CD14-positive monocyte (primary cell): ENCODE data around the gene SRC. TPM values are rescaled to one million over a fixed set of nuclear protein-coding genes. Genes with fewer than 3 reads are reported as not detected.
A peak's percentile ranks its signal among the peaks of the same experiment; 100 is the strongest.

Experiments
- DNase-seq, 3 donors: peaks; one replicate each; pipeline ENCODE4 v3.0.0-alpha.2; 2011 to 2022
- H2AFZ ChIP-seq: 2 replicates; pipeline ENCODE4 v1.6.0; 2012; ENCODE audit warnings: mild to moderate bottlenecking, low read depth, low read length, inconsistent platforms; ENCODE audit not compliant: insufficient read depth, poor library complexity, severe bottlenecking
- H3K27ac ChIP-seq, 2 donors: 1 replicate in 1 of 2; 2 replicates in 1 of 2; pipeline ENCODE4 v1.5.1; 2012 to 2013; ENCODE audit warnings: low read length in 2 of 2, control low read depth in 1 of 2, inconsistent platforms in 1 of 2, low read depth in 1 of 2, mild to moderate bottlenecking in 1 of 2
- H3K27me3 ChIP-seq, 2 donors: one replicate each; pipeline versions ENCODE4 v1.6.0 to v1.6.1; 2011 to 2013; ENCODE audit warnings: low read length in 2 of 2; ENCODE audit not compliant: control insufficient read depth in 2 of 2, insufficient read depth in 2 of 2
- H3K36me3 ChIP-seq, 2 donors: replicated peaks in 1 of 2; 1 replicate in 1 of 2; 2 replicates in 1 of 2; pipeline versions ENCODE4 v1.5.1 to v1.6.1; 2012 to 2013; ENCODE audit warnings: low read length in 2 of 2, control low read depth in 1 of 2, inconsistent platforms in 1 of 2, mild to moderate bottlenecking in 1 of 2; ENCODE audit not compliant: insufficient read depth in 2 of 2, control insufficient read depth in 1 of 2
- H3K4me1 ChIP-seq, 2 donors: 1 replicate in 1 of 2; 2 replicates in 1 of 2; pipeline versions ENCODE4 v1.5.1 to v1.6.1; 2012 to 2013; ENCODE audit warnings: low read length in 2 of 2, control low read depth in 1 of 2, inconsistent platforms in 1 of 2, mild to moderate bottlenecking in 1 of 2, moderate library complexity in 1 of 2; ENCODE audit not compliant: insufficient read depth in 2 of 2, control insufficient read depth in 1 of 2
- H3K4me2 ChIP-seq: replicated peaks from 2 replicates; pipeline ENCODE3; 2012; ENCODE audit warnings: low read length, moderate library complexity, mild to moderate bottlenecking; ENCODE audit not compliant: poor library complexity, severe bottlenecking; ENCODE audit errors: extremely low read depth
- H3K4me3 ChIP-seq, 3 experiments: fragments of 200-600 bp in 1 of 3; sonication (generic) in 1 of 3; replicated peaks in 1 of 3; 1 replicate in 2 of 3; 2 replicates in 1 of 3; pipeline ENCODE4 v1.5.1; 2011 to 2013; ENCODE audit warnings: low read length in 3 of 3, mild to moderate bottlenecking in 3 of 3, control low read depth in 2 of 3, low read depth in 2 of 3, inconsistent platforms in 1 of 3, moderate library complexity in 1 of 3
- H3K79me2 ChIP-seq: 2 replicates; pipeline ENCODE4 v1.6.0; 2012; ENCODE audit warnings: mild to moderate bottlenecking, control low read depth, inconsistent platforms, low read length, moderate library complexity; ENCODE audit not compliant: insufficient read depth
- H3K9ac ChIP-seq: 2 replicates; pipeline ENCODE4 v1.6.0; 2017; ENCODE audit warnings: low read length, mild to moderate bottlenecking; ENCODE audit not compliant: insufficient read depth, poor library complexity, severe bottlenecking
- H3K9me3 ChIP-seq, 2 donors: replicated peaks in 1 of 2; 1 replicate in 1 of 2; 2 replicates in 1 of 2; pipeline versions ENCODE4 v1.5.1 to v1.6.1; 2012 to 2013; ENCODE audit warnings: low read length in 2 of 2, control low read depth in 1 of 2; ENCODE audit not compliant: control insufficient read depth in 1 of 2, insufficient read depth in 1 of 2
- H4K20me1 ChIP-seq: 2 replicates; pipeline ENCODE4 v1.6.0; 2012; ENCODE audit warnings: mild to moderate bottlenecking, low read length, control low read depth, moderate library complexity; ENCODE audit not compliant: insufficient read depth
- H3K27ac Mint-ChIP-seq, 7 donors: one replicate each; pipeline ENCODE4 v1.8.0; 2020; ENCODE audit warnings: mild to moderate bottlenecking in 7 of 7, mixed read lengths in 7 of 7, moderate library complexity in 6 of 7, inconsistent platforms in 2 of 7
- H3K27me3 Mint-ChIP-seq, 3 donors: one replicate each; pipeline ENCODE4 v1.8.0; 2021 to 2022; ENCODE audit warnings: low read depth in 3 of 3, mild to moderate bottlenecking in 3 of 3, mixed read lengths in 3 of 3, moderate library complexity in 3 of 3, inconsistent platforms in 1 of 3
- H3K36me3 Mint-ChIP-seq, 2 donors: one replicate each; pipeline ENCODE4 v1.8.0; 2020; ENCODE audit warnings: mixed read lengths in 2 of 2, inconsistent platforms in 1 of 2, mild to moderate bottlenecking in 1 of 2
- H3K4me1 Mint-ChIP-seq: one replicate; pipeline ENCODE4 v1.8.0; 2020; ENCODE audit warnings: mild to moderate bottlenecking, mixed read lengths
- H3K4me3 Mint-ChIP-seq, 2 donors: one replicate each; pipeline ENCODE4 v1.8.0; 2020; ENCODE audit warnings: mild to moderate bottlenecking in 2 of 2, mixed read lengths in 2 of 2, moderate library complexity in 1 of 2
- H3K9me3 Mint-ChIP-seq, 7 donors: one replicate each; pipeline ENCODE4 v1.8.0; 2020 to 2022; ENCODE audit warnings: mixed read lengths in 7 of 7, mild to moderate bottlenecking in 6 of 7, moderate library complexity in 6 of 7, inconsistent platforms in 2 of 7
- CTCF ChIP-seq: fragments of 200-600 bp; IDR thresholded peaks from one replicate; pipeline ENCODE4 v1.8.0; 2022; ENCODE audit warnings: antibody characterized with exemption, mild to moderate bottlenecking
- WGBS: methylation state at CpG from one replicate; pipeline ENCODE4 v1.1.5; 2013; ENCODE audit warnings: missing lambda C conversion rate; ENCODE audit not compliant: insufficient coverage; 5-methylcytosine and 5-hydroxymethylcytosine counted together
- intact Hi-C, 2 donors: fragments of 100-400 bp; cut with micrococcal nuclease; formaldehyde crosslinking; loops; one replicate each; pipeline versions ENCODE4 v1.15.0 to v1.15.1; 2023
- polyA plus RNA-seq, 3 donors: library from polyadenylated mRNA; depleted of rRNA in 1 of 3; unstranded in 2 of 3; stranded (reverse) in 1 of 3; fragments of 300-500 nt in 2 of 3; fragments of >200 nt in 1 of 3; fragmentation: Illumina TruSeq in 2 of 3; gene quantifications; 1 replicate in 2 of 3; 2 replicates in 1 of 3; pipeline ENCODE4 v1.2.3, GENCODE V29; 2012 to 2021

Gene SRC
- polyA plus RNA-seq, 3 donors = 4.9 to 55.1 (median 6.8) TPM

GRCh38 chr20:37316116-37316774 is 29.7 kb upstream of the SRC start:
- Histone ChIP-seq H4K20me1 (peaks cover under 1% of the 10 kb centered on the region), H3K27ac (peak overlapping the region; percentile 60 to 90), H3K9me3 (no peaks in the 10 kb centered on the region), H3K36me3 (peaks cover 28 to 60% of the 10 kb centered on the region in 2 donors), H3K4me2 (no peak overlapping the region), H3K9ac (peak overlapping the region; percentile 53), H3K79me2 (peaks cover 16% of the 10 kb centered on the region), H3K4me1 (peaks cover 43 to 44% of the 10 kb centered on the region in 2 donors), H3K27me3 (no peaks in the 10 kb centered on the region), H3K4me3 (no peak overlapping the region), H2AFZ (peak overlapping the region; percentile 57)
- H3K27me3 Mint-ChIP-seq = peaks cover 0 to 2% (median 0%) of the 10 kb centered on the region in 3 donors
- no peak for TF ChIP-seq CTCF
- H3K4me3 Mint-ChIP-seq = peak overlapping the region; percentile 24 to 26
- peak overlapping the region; percentile 78 to 97 (median 92) for H3K27ac Mint-ChIP-seq
- no peaks in the 10 kb centered on the region for H3K9me3 Mint-ChIP-seq
- peaks cover 56% of the 10 kb centered on the region for H3K4me1 Mint-ChIP-seq
- H3K36me3 Mint-ChIP-seq = peaks cover 63 to 64% of the 10 kb centered on the region in 2 donors
- intact Hi-C loops = loop anchor here in 1 of 2 donors (10.0 kb wide), 1 partner anchor 69 kb away; no protein-coding TSS in a partner anchor
- peak; percentile 85 to 93 (median 86) for DNase-seq
- WGBS = 34% methylated on average over 5 of the region's 15 CpGs

GRCh38 chr20:37316775-37317170 is 29.2 kb upstream of the SRC start:
- H3K36me3 Mint-ChIP-seq = peaks cover 59% of the 10 kb centered on the region in 2 donors
- H3K27me3 Mint-ChIP-seq = peaks cover 0 to 2% (median 0%) of the 10 kb centered on the region in 3 donors
- Histone ChIP-seq H2AFZ (no peak overlapping the region), H3K9me3 (no peaks in the 10 kb centered on the region), H3K79me2 (peaks cover 11% of the 10 kb centered on the region), H3K36me3 (peaks cover 25 to 55% of the 10 kb centered on the region in 2 donors), H3K27ac (peak overlapping the region; percentile 60 to 90), H3K4me1 (peaks cover 43 to 44% of the 10 kb centered on the region in 2 donors), H3K4me2 (no peak overlapping the region), H4K20me1 (no peaks in the 10 kb centered on the region), H3K27me3 (no peaks in the 10 kb centered on the region), H3K4me3 (no peak overlapping the region), H3K9ac (peak overlapping the region; percentile 53)
- WGBS = 61% methylated on average over 3 of the region's 5 CpGs
- no peak for TF ChIP-seq CTCF
- no peaks in the 10 kb centered on the region for H3K9me3 Mint-ChIP-seq
- H3K27ac Mint-ChIP-seq = peak overlapping the region; percentile 78 to 97 (median 89)
- H3K4me3 Mint-ChIP-seq = no peak overlapping the region
- H3K4me1 Mint-ChIP-seq = peaks cover 56% of the 10 kb centered on the region
- intact Hi-C loops = loop anchor here in 1 of 2 donors (10.0 kb wide), 1 partner anchor 68 kb away; no protein-coding TSS in a partner anchor
- no peak for DNase-seq
